OCI-LY1 (cell line): ENCODE results near the gene NSD1.
"Not testable (repeated sequence)": the region's sequence is repeated elsewhere in the genome, so short reads cannot be mapped to it uniquely, and the experiment has no call there.

Source experiments
- H2AFZ ChIP-seq: fragments of 200-600 bp; sonication (generic), shearing (Covaris generic); 2 replicates; pipeline ENCODE4 v1.6.0; 2014; ENCODE audit warnings: antibody characterized with exemption, mild to moderate bottlenecking, low read length
- H3F3A ChIP-seq: fragments of 200-600 bp; sonication (generic), shearing (Covaris generic); 2 replicates; pipeline ENCODE4 v1.6.0; 2014; ENCODE audit warnings: mild to moderate bottlenecking, antibody characterized with exemption, low read length, moderate library complexity; ENCODE audit not compliant: insufficient read depth
- H3K27ac ChIP-seq: fragments of 200-600 bp; sonication (generic); 2 replicates; pipeline ENCODE4 v1.5.1; 2014; ENCODE audit warnings: low read length, mixed run types, mild to moderate bottlenecking, low read depth; ENCODE audit not compliant: poor library complexity, severe bottlenecking
- H3K27me3 ChIP-seq: fragments of 200-600 bp; sonication (generic); 2 replicates; pipeline ENCODE4 v1.6.0; 2014; ENCODE audit warnings: antibody characterized with exemption, mild to moderate bottlenecking, low read length, moderate library complexity; ENCODE audit not compliant: insufficient read depth
- H3K36me3 ChIP-seq: fragments of 200-600 bp; sonication (generic); 2 replicates; pipeline ENCODE4 v1.6.1; 2014; ENCODE audit warnings: mild to moderate bottlenecking, antibody characterized with exemption, low read length, moderate library complexity, mixed read lengths; ENCODE audit not compliant: insufficient read depth
- H3K4me1 ChIP-seq: fragments of 200-600 bp; sonication (generic); 2 replicates; pipeline ENCODE4 v1.5.1; 2014; ENCODE audit warnings: mild to moderate bottlenecking, low read length, moderate library complexity; ENCODE audit not compliant: insufficient read depth, severe bottlenecking
- H3K4me2 ChIP-seq: fragments of 200-600 bp; sonication (generic), shearing (Covaris generic); 2 replicates; pipeline ENCODE4 v1.6.1; 2014; ENCODE audit warnings: low read length
- H3K4me3 ChIP-seq: fragments of 200-600 bp; sonication (generic); 2 replicates; pipeline ENCODE4 v1.5.1; 2014; ENCODE audit warnings: low read length, low read depth, mild to moderate bottlenecking, mixed read lengths; ENCODE audit not compliant: poor library complexity, severe bottlenecking
- H3K79me2 ChIP-seq: fragments of 200-600 bp; shearing (Covaris generic); 2 replicates; pipeline ENCODE4 v1.6.1; 2016; ENCODE audit warnings: mixed run types, low read length, mixed read lengths; ENCODE audit not compliant: insufficient read depth
- H3K9ac ChIP-seq: fragments of 200-600 bp; sonication (generic), shearing (Covaris generic); 2 replicates; pipeline ENCODE4 v1.6.1; 2014; ENCODE audit warnings: mild to moderate bottlenecking, low read length, mixed read lengths
- H3K9me2 ChIP-seq: fragments of 200-600 bp; sonication (generic), shearing (Covaris generic); 2 replicates; pipeline ENCODE4 v1.6.1; 2014; ENCODE audit warnings: low read depth, mild to moderate bottlenecking, low read length, mixed read lengths
- H3K9me3 ChIP-seq: fragments of 200-600 bp; shearing (Covaris generic); 2 replicates; pipeline ENCODE4 v1.6.1; 2014; ENCODE audit warnings: low read length, mixed read lengths
- H4K20me1 ChIP-seq: fragments of 200-600 bp; sonication (generic), shearing (Covaris generic); 2 replicates; pipeline ENCODE4 v1.6.0; 2016; ENCODE audit warnings: mild to moderate bottlenecking, low read length; ENCODE audit not compliant: insufficient read depth
- CTCF ChIP-seq: fragments of 200-600 bp; sonication (generic), shearing (Covaris generic); IDR thresholded peaks from 2 replicates; pipeline ENCODE4 v1.5.1; 2017; ENCODE audit warnings: mild to moderate bottlenecking, antibody characterized with exemption, low read length, moderate library complexity, mixed read lengths
- EZH2 ChIP-seq: fragments of 200-600 bp; sonication (generic), shearing (Covaris generic); IDR thresholded peaks from 2 replicates; pipeline ENCODE4 v1.8.0; 2017; ENCODE audit warnings: borderline replicate concordance, mixed run types, mild to moderate bottlenecking, antibody characterized with exemption, low read length, moderate library complexity, mixed read lengths

Gene NSD1

GRCh38 chr5:177253252-177253651 is 119.7 kb downstream of the NSD1 start:
- Histone ChIP-seq H2AFZ (no peak overlapping the region), H3K27ac (no peak overlapping the region), H3K27me3 (no peaks in the 10 kb centered on the region), H3K4me3 (no peak overlapping the region), H3K4me1 (no peaks in the 10 kb centered on the region), H4K20me1 (no peaks in the 10 kb centered on the region), H3K9ac (no peak overlapping the region), H3K9me3 (no peaks in the 10 kb centered on the region), H3F3A (no peaks in the 10 kb centered on the region), H3K79me2 (no peaks in the 10 kb centered on the region), H3K4me2 (no peak overlapping the region), H3K36me3 (peaks cover 93% of the 10 kb centered on the region), H3K9me2 (no peaks in the 10 kb centered on the region)
- no peak for TF ChIP-seq EZH2
- TF ChIP-seq CTCF, result no peak

DNA sequence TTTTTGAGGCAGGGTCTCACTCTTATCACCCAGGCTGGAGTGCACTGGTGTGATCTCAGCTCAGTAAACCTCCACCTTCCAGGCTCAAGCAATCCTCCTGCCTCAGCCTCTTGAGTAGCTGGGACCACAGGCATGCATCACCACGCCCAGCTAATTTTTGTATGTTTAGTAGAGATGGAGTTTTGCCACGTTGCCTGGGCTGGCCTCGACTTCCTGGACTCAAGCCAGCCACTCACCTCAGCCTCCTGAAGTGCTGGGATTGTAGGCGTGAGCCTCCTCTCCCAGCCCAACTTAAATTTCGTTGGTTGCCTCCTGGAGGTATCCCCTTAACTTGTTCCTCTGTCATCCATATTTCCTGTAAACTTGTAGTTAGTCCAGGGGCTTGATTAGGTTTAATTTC is 122.7 kb downstream of the NSD1 start:
- no peaks in the 10 kb centered on the region for H3K9me2 ChIP-seq
- no peaks in the 10 kb centered on the region for H3K27me3 ChIP-seq
- no peak overlapping the region for H3K9ac ChIP-seq
- H3K36me3 ChIP-seq, result peaks cover 96% of the 10 kb centered on the region
- no peaks in the 10 kb centered on the region for H3F3A ChIP-seq
- no peaks in the 10 kb centered on the region for H3K9me3 ChIP-seq
- no peaks in the 10 kb centered on the region for H4K20me1 ChIP-seq
- H3K27ac ChIP-seq, result no peak overlapping the region
- no peak overlapping the region for H2AFZ ChIP-seq
- H3K79me2 ChIP-seq, result no peaks in the 10 kb centered on the region
- H3K4me2 ChIP-seq, result no peak overlapping the region
- TF ChIP-seq CTCF, result no peak
- TF ChIP-seq EZH2, result no peak
- H3K4me1 ChIP-seq, result no peaks in the 10 kb centered on the region
- no peak overlapping the region for H3K4me3 ChIP-seq

DNA sequence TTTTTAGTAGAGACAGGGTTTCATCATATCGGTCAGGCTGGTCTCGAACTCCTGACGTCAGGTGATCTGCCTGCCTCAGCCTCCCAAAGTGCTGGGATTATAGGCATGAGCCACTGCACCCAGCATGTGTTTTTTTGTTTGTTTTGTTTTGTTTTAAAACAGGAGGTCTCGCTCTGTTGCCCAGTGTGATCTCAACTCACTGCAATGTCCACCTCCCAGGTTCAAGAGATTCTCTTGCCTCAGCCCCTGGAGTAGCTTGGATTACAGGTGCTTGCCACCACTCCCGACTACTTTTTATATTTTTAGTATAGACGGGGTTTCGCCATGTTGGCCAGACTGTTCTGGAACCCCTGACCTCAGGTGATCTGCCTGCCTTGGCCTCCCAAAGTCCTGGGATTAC is 125.1 kb downstream of the NSD1 start:
- not testable (repeated sequence) for H3K27me3 ChIP-seq, H3K9me2 ChIP-seq, H3K4me2 ChIP-seq, H3F3A ChIP-seq, H3K9me3 ChIP-seq, H3K9ac ChIP-seq, H3K79me2 ChIP-seq, H4K20me1 ChIP-seq, H3K4me3 ChIP-seq, H2AFZ ChIP-seq, H3K27ac ChIP-seq, H3K4me1 ChIP-seq
- H3K36me3 ChIP-seq, result peaks cover 96% of the 10 kb centered on the region

GRCh38 chr5:177260961-177261360 is 127.4 kb downstream of the NSD1 start:
- Histone ChIP-seq H3K9me3 (no peaks in the 10 kb centered on the region), H2AFZ (no peak overlapping the region), H3K4me3 (no peak overlapping the region), H4K20me1 (no peaks in the 10 kb centered on the region), H3K36me3 (peaks cover 94% of the 10 kb centered on the region), H3F3A (no peaks in the 10 kb centered on the region), H3K27me3 (no peaks in the 10 kb centered on the region), H3K4me1 (no peaks in the 10 kb centered on the region), H3K79me2 (no peaks in the 10 kb centered on the region), H3K4me2 (no peak overlapping the region), H3K27ac (no peak overlapping the region), H3K9ac (no peak overlapping the region), H3K9me2 (no peaks in the 10 kb centered on the region)
- TF ChIP-seq EZH2 (no peak), CTCF (no peak)
